HG03135 (cell line): ENCODE measurements around the gene BOD1.

ENCODE experiments used
- ATAC-seq: cut with Tn5 transposase; IDR thresholded peaks from one replicate; pipeline ENCODE4 v1.9.1; 2021; ENCODE audit warnings: mild to moderate bottlenecking, moderate library complexity; ENCODE audit not compliant: unreplicated experiment

BOD1 gene

DNA sequence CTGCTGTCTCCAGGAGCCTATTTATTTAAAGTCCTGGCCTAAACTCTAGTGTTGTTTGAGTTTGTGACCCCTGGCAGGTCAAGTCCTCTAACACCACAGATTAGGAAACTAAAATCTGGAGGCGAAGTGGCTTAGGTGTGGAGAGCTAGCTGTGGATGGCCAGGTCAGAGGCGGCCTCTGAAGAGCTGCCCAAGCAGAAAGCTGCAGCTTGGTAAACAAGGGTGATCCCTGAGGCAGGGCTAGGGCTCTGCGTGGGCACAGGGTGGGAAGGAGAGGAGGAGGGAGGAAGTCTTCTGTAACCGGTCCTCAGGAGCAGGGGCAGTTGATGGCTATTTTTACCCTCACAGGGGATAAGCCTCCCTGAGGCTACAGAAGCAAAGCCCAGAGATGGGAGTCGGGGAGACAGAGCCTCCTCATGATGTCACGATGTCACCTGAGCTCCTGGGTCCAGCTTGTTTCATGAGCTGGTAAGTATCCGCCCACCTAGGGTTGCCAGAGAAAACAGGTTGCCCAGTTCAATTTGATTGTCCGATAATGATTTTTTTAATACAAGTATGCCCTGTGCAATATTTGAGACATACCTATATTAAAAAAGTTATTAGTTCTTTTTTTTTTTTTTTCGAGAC is 25.9 kb upstream of the BOD1 start:
- ATAC-seq: no peak

DNA sequence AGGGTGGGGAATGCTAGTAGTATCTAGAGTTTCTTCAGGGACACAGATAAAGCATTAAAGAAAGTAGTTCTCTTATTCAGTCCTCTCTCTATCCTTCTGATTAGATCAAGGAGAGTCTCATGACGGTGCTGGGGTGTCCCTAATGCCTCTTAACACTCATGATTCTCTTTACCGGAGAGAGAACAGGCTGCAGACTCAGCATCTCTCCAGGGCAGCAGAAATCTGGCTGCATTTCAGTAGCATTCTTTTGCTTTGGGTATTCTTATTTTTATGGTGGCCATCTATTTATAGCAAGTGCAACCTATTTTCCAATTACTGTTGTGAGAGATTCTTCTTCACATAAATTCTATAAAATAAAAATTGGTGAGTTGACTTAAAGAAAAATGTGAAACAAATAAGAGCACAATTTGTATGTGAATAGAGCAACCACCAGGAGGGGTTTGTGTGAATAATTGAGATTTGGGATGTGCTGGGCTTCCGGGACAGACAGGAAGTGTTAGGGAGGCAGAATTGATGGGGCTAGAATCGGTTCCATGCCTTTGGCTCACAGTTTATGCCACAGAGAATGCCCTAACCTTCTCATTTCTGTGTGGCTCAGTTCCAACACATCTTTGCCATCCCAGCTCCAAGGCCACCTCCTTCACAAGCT is 23.8 kb upstream of the BOD1 start:
- no peak for ATAC-seq

DNA sequence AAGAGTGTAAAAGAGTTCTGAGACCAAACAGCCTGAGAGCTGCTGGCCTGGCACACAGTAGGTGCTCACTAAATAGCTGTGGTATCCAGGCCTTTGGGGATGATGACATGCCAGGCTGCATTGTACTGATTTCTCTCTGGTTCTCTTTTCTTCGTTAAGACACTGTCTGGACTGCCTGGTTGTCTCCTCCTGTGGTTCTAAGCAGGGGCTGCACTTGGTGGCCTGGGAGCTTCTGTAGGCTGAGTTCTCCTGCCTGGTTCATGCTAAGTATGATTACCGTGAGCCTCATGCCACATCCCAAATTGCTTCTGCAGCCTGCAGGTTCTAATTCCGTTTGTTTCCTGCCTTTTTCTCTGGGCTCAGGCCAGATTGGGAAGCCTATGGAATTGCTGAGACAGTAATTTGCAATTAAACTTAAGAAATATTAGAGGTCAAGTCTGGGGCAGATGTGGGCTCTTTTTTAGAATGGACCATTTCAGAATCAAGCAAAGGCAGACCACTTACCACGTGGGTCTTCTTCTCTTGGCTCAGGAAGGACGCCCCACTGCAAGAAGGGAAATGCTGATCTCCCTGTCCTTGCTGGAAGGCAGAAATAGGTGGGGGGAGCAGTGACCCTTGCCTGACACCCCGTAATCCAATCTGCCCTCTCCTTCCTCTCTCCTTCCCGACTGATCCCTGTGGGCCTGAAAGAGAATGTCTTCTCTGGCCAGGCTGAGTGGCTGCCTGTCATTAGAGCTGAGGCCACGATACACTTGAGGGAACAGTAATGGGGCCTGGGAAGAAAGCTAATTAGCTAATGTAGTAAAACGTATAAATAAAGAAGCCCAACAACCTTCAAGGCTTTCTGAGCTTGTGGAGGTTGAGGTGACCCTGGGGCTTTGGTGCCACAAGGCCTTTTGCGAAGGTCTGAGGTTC is 21.9 kb upstream of the BOD1 start:
- ATAC-seq: no peak

DNA sequence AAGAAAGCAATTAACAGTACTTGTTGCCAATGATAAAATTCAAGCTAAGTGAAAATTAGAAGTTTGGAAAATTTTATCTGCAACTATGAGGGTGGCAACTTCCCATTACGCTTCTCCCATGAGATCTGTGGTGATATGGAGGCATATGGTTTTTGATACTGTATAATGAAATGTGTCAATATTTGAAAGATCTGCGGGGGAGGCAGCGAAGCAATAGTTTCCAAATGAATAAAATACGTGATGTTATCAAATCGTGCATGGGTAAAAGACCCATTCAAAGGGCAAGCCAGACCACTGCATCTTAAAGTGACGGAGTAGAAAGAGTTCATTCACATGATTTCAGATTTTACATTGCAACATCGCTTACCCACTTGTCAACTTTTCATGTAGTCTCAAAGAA is 20.9 kb upstream of the BOD1 start:
- no peak for ATAC-seq

DNA sequence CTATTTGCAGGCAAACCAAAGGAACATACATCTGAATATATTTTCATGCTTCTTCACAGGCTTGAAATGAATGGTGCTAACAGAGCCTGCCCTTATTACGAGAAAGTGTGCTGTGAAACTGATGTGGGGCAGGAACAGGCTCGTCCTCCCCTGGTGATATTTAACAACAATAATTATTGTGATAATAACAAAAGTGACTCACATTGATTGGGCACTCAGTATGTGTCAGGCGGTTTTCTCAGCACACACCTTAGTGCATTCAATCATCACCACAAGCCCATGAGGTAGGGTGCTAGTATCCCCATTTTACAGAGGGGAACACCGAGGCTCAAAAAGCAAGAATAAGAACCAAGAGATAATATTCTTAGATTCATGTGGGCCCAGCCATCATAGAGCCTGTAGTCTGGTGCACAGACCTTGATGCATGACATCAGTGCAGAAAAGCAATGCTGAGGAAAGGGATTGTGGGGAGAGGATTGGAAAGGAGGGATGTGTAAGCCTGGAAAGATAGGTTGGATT is 18.1 kb upstream of the BOD1 start:
- no peak for ATAC-seq

GRCh38 chr5:173633304-173633703 is 16.9 kb upstream of the BOD1 start:
- no peak for ATAC-seq

GRCh38 chr5:173631478-173631877 is 15.0 kb upstream of the BOD1 start:
- no peak for ATAC-seq

- no peak for ATAC-seq
These were observed 14.4 kb upstream of the BOD1 start for GRCh38 chr5:173630724-173631365.

- no peak for ATAC-seq
These were observed 13.2 kb upstream of the BOD1 start for GRCh38 chr5:173629628-173630027.

DNA sequence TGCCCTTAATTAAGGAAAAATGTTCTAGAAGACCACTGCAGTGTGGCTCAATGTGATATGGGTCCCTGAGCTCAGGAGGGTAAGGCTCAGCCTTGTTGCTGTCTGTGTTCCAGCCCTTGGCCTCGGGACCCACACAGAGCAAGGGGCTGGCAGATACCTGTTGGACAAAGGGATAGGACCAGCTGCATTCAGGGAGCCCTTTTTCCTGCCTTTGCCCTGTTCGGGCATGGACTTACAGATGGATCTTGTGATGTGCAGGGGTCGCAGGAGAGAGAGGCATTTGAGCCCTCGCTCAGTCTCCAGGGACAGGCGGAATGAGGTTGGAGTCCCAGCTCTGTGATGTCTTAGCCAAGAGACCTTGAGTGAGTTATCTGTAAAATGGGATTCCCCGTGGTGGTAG is 12.1 kb upstream of the BOD1 start:
- no peak for ATAC-seq

DNA sequence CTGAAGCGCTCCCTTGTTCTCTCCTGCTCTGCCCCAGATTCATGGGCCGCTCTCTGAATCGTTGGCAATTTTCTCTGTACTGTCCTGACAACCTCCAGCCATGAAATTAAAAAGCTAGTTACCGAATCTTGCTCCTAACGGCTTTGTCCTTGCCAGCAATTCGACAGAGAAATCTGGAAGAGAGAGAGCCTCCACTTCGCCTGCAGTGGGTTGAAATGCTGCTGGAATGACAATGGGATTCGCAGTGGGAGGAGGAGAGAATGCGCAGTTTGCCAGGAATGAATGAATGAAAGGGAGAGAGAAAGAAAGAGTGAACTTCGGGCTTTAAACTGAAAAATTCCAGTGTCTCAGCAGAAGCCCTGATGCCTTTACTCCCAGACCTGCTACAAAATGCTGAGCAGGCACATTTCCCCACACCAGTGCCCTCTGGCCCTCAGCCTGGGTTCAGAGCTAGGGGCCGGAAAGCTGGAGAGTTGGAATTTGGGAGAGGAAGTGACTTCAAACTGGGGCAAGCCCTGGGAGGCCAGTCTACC is 11.5 kb upstream of the BOD1 start:
- no peak for ATAC-seq

DNA sequence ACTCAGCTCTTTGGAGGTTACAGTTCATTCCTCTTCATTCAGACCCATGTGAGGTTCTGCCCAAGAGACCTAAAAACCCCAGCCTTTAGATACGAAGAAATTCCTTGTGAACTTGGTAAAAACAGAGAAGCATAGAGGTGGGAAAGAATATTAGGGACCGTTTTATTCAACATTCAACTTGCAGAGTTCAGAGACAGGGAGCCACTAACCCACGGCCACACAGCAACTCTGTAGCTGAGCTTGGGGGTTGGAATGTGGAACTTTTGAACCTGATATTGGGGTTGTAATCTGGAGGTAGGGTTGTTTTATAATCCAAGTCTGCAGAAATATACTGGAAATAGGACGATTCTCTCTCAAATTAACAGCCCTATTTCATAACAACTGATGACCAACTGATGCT is 10.8 kb upstream of the BOD1 start:
- no peak for ATAC-seq

DNA sequence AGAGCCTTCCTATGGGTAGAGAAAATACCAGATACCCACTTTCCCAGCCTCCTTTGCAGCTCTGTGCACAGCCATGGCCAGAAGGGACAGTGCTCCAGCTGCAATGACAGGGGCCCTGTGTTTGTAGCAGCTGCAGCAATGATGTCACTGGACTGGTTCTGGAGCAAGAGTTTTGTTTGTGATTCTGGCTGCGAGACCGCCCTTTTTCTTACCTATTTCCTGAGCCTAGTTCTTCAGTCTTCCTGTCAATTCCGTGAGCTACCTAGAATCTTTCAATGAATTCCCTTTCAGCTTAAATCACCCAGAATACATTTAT is 10.0 kb upstream of the BOD1 start:
- ATAC-seq: no peak

GRCh38 chr5:173625673-173626504 is 9.4 kb upstream of the BOD1 start:
- no peak for ATAC-seq

- no peak for ATAC-seq
These were observed 8.8 kb upstream of the BOD1 start for GRCh38 chr5:173625261-173625660.

GRCh38 chr5:173624282-173624681 is 7.8 kb upstream of the BOD1 start:
- ATAC-seq: no peak

GRCh38 chr5:173623789-173624188 is 7.3 kb upstream of the BOD1 start:
- ATAC-seq: no peak

GRCh38 chr5:173623296-173623771 is 6.9 kb upstream of the BOD1 start:
- ATAC-seq: no peak

DNA sequence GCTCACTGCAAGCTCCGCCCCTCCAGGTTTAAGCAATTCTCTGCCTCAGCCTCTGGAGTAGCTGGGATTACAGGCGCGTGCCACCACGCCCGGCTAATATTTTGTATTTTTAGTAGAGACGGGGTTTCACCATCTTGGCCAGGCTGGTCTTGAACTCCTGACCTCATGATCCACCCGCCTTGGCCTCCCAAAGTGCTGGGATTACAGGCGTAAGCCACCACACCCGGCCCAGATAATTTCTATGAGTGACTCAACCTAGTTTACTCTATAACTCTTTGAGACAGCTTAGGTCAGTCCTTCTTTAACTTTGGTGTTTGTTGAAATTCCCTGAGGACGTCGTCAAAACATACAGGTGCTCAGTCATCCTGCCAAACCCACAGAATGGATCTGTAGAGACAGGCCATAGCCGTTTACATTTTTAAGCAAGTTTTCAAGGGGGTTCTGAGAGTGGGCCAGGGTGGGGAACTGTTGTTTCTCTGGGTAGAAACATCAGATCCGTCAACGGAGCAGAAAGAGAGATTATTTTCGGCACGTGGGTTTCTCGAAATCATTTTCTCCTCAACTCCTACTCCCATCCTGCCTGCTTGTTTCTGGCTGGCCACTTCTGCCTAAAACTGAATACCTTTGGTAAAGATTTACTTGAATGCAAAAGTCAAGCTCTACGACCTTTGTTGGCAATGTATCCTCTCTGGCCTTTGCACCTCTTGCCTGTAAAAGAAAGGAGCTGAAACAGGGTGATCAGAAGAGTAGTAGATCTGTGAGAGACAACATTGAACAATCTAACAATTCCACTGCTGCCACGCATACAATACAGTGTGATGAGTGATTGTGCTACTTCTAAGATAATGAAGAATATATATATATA is 6.0 kb upstream of the BOD1 start:
- no peak for ATAC-seq
